ENCODE measurements around the gene C17orf107.
"Not testable (repeated sequence)": the region's sequence is repeated elsewhere in the genome, so short reads cannot be mapped to it uniquely, and the experiment has no call there.

Gene C17orf107

GRCh38 chr17:4899341-4900230, at the start of gene C17orf107:
Gene C17orf107, plus strand, starts transcription at chr17:4899536. Its CDS starts 227 bp downstream, at chr17:4899763.
- no peak for FAIRE-seq
- DNase-seq (ENCODE audit: insufficient read length, low spot score), result no peak

- DNase-seq (ENCODE audit: insufficient read length, low spot score) (no peak), FAIRE-seq (no peak)
Measured at GRCh38 chr17:4850246-4850645, 49.1 kb upstream of the C17orf107 start.

GRCh38 chr17:4851084-4851483, 48.3 kb upstream of the C17orf107 start:
- FAIRE-seq, result no peak
- DNase-seq (ENCODE audit: insufficient read length, low spot score), result no peak

DNA sequence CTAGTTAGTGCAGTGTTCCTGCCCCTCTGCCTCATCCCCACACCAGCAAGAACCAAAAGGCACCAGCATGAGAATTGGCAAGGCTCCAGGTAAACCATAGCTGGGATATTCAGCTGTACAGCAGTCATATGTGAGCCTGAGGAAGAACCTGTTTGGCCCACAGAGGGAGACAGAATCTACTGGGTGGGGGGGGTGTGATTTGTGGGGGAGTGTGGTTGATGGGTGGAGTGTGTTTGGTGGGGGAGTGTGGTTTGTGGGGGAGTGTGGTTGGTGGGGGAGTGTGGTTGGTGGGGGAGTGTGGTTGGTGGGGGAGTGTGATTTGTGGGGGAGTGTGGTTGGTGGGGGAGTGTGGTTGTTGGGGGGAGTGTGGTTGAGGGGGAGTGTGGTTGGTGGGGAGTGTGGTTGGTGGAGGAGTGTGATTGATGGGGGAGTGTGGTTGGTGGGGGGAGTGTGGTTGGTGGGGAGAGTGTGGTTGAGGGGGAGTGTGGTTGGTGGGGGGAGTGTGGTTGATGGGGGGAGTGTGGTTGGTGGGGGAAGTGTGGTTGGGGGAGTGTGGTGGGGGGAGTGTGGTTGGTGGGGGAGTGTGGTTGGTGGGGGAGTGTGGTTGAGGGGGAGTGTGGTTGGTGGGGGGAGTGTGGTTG, 46.6 kb upstream of the C17orf107 start:
- peak; percentile 96 for FAIRE-seq
- DNase-seq (ENCODE audit: insufficient read length, low spot score), result peak; percentile 57

DNA sequence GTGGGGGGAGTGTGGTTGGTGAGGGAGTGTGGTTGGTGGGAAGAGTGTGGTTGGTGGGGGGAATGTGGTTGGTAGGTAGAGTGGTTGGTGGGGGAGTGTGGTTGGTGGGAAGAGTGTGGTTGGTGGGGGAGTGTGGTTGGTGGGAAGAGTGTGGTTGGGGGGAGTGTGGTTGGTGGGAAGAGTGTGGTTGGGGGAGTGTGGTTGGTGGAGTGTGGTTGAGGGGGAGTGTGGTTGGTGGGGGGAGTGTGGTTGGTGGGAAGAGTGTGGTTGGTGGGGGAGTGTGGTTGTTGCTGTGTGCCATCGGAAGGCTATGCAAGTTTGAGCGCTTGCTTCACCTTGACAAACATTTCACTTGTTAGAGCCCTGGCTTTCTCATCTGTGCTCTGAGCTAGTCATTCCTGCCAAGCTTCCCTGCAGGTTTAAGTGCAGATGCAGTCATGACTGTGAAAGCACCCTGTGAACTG, 46.1 kb upstream of the C17orf107 start:
- peak; percentile 58 for FAIRE-seq

DNA sequence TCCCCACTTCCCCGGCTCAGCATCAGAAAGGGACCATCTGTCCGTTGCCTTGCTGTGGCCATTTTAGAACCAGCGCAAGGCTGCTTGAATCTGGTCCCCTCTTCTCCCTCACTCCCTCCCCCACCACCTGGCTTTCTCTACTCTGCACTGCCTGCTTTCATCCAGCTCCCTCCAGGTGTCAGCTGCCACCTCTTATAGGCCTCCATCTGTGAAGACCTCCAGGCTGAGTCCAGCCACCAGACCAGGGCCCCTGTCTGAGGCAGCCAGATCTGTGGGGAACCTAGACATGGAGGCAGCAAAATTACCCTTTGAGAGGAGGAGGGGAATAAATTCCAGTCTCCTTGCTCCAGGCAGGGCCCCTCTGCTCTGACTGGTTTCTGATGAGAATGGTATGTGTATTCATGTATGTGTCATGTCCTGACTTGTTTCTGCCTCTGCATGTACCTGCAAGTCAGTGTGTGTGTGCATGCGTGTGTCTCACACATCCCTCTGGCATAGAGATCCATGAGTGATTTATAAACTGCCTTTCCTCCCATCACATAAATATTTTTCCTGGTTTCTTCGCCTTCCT, 45.1 kb upstream of the C17orf107 start:
- no peak for DNase-seq (ENCODE audit: insufficient read length, low spot score)
- no peak for FAIRE-seq

More for the DNA sequence above, 46.1 kb upstream of the C17orf107 start:
- no peak for DNase-seq (ENCODE audit: insufficient read length, low spot score)

DNA sequence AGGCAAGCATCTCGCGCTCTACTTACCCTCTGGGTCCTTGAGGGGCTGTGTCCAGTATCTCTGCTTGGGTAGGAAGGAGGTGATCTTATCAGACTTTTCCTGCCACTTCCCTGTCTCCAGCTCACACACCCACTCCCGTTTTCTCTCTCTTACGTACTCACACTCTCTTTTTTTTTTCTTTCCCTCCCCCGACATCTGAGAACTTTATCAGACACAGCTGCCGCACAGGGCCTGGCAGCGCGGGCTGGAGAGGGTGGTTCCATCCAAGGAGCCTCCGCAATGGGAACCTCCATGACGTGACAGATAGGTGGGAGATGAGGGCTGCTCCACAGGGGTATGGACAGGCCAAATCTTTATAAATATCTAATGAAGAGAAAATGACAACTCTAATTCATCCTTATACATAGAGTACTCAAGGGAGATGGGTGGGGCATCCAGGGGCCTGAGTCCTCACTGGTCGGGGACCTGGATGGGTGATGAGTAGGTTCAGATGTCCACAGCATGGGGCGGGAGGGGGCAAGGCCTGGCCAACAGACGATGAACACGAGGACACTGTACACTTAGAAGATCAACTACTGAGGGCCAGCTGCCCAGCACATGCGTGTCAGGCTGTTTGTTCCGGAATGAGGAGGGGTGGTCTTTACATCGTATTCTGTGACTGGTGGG, 42.9 kb upstream of the C17orf107 start:
- FAIRE-seq, result no peak

DNA sequence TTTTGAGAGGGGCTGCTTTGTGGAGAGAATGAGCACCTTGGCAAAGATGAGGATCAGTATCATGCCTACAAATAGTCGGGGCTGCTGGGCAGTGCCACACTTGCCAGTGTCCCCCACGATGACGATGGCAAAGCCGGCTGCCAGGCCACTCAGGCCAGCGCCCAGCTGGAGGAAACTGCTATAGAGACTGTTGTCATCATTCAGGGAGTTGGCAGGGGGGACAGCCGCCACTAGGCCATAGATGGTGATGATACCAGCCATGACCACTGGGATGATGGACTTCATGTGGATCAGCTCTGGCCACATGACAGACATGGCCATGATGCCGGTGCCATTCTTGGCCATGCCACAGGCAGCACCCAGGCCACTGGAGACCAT, 42.4 kb upstream of the C17orf107 start:
- DNase-seq (ENCODE audit: insufficient read length, low spot score) (no peak), FAIRE-seq (no peak)

More for the DNA sequence above, 42.9 kb upstream of the C17orf107 start:
- DNase-seq (ENCODE audit: insufficient read length, low spot score), result no peak

- not testable (repeated sequence) for FAIRE-seq; DNase-seq (ENCODE audit: insufficient read length, low spot score)
Measured at GRCh38 chr17:4857347-4857746, 42.0 kb upstream of the C17orf107 start.

- no peak for FAIRE-seq
Measured at GRCh38 chr17:4858068-4858881, 41.1 kb upstream of the C17orf107 start.

DNA sequence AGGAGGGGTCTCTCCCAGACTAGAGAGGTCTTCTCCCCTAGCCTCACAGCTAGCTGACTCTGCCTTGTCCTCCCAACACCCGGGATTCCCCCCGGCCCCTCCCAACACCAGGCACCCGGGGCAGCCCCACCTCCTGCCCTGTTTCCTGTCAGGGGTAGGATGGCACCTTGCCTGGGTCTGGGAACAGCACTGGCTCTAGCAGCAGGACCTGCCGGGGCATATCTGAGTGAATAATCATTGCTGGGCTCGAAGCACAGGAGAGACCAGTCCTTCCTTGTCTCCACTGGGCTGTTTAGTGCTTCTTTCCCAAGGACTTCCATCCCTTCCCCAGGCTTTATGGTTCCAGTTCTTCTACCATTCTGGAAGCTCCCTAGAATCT, 40.5 kb upstream of the C17orf107 start:
- FAIRE-seq (no peak), DNase-seq (ENCODE audit: insufficient read length, low spot score) (no peak)

More at GRCh38 chr17:4858068-4858881, 41.1 kb upstream of the C17orf107 start:
- DNase-seq (ENCODE audit: insufficient read length, low spot score), result no peak

DNA sequence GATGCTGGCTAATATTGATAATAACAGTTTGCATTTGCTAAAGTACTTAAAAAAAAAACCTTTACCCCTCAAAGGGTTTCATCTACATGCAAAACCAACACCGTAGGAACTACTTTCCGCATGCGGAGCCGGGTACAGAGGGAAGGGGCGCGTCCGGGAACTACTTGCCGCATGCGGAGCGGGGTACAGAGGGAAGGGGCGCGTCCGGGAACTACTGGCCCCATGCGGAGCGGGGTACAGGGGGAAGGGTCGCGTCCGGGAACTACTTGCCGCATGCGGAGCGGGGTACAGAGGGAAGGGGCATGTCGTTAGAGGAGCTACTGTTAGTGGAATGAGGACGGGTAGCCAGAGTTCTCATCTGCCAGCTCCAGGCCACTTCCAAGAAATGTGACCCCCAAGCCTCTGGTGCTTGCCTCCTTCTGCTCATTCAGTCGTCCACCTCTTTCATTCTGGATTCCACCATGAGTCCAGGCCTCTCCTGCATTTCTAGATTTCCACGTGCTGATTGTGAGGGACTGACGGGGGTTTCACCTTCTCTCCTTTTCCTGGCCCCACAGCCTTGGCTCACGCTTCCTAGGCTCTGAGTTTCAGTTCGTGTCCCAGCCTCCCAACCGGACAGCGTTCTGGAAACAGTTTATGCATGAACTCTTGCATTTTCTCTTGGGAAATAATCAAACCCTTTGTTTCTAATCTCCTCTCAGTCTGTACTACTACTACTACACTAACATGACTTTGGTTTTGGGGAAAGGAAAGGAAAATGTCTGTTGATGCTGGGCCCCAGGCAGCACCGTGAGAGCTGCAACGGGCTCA, 39.3 kb upstream of the C17orf107 start:
- no peak for DNase-seq (ENCODE audit: insufficient read length, low spot score)
- no peak for FAIRE-seq

- DNase-seq (ENCODE audit: insufficient read length, low spot score), result no peak
- FAIRE-seq, result no peak
Measured at GRCh38 chr17:4860651-4861050, 38.7 kb upstream of the C17orf107 start.

DNA sequence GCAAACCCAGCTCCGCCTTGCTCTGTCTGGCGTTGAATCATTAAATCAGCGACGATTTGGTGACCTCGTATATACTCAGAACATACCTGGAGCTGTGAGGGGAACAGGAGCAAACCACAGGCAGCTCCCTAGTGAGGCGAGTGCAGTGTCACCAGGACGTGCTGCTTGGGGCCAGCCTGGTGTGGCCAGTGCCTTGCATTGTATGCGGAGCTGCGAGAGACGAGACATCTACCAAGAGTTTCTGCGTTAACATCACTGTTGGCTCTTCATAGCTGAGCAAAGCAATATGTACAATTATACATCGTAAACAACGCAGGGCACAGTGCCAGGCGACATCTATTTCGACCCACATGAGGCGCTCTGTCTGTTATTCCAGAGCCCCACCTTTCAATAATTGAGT, 38.3 kb upstream of the C17orf107 start:
- no peak for FAIRE-seq
- no peak for DNase-seq (ENCODE audit: insufficient read length, low spot score)

- DNase-seq (ENCODE audit: insufficient read length, low spot score) (no peak), FAIRE-seq (no peak)
Measured at GRCh38 chr17:4862720-4863119, 36.6 kb upstream of the C17orf107 start.

- FAIRE-seq, result no peak
- no peak for DNase-seq (ENCODE audit: insufficient read length, low spot score)
Measured at GRCh38 chr17:4863321-4863720, 36.0 kb upstream of the C17orf107 start.

DNA sequence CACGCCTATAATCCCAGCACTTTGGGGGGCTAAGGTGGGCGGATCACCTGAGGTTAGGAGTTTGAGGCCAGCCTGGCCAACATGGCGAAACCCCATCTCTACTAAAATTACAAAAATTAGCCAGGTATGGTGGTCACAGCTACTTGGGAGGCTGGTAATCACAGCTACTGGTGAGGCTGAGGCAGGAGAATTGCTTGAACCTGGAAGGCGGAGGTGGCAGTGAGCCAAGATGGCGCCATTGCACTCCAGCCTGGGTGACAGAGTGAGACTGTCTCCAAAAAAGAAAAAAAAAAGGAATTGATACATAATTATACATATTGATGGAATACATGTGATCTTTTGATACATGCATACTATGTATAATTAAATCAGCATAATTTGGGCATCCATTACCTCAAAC, 31.8 kb upstream of the C17orf107 start:
- not testable (repeated sequence) for DNase-seq (ENCODE audit: insufficient read length, low spot score); FAIRE-seq

DNA sequence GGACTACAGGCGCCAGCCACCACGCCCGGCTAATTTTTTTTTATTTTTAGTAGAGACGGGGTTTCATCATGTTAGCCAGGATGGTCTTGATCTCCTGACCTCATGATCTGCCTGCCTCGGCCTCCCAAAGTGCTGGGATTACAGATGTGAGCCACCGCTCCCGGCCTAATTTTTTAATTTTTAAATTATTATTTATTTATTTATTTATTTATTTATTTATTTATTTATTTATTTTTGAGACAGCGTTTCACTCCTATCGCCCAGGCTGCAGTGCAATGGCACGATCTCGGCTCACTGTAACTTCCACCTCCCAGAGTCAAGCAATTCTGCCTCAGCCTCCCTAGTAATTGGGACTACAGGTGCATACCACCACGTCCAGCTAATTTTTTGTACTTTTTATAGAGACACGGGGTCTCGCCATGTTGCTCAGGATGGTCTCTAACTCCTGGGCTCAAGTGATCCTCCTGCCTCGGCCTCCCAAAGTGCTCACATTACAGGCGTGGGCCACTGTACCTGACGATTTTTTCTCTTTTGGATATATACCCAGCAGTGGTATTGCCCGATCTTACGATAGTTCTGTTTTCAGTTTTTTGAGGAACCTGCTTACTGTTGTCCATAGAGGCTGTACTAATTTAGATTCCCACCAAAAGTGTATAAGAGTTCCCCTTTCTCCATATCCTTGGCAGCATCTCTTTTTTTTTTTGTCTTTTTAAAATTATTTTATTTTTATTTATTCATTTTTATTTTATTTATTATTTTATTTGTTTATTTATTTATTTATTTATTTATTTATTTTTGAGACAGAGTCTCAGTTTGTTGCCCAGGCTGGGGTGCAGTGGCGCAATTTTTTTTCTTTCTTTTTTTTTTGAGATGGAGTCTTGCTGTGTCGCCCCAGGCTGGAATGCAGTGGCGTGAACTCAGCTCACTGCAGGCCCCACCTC, 30.0 kb upstream of the C17orf107 start:
- not testable (repeated sequence) for FAIRE-seq; DNase-seq (ENCODE audit: insufficient read length, low spot score)
